HG02852 (cell line): ENCODE data around the gene ARHGAP24.
"Not testable (repeated sequence)": the region's sequence is repeated elsewhere in the genome, so short reads cannot be mapped to it uniquely, and the experiment has no call there.

ENCODE experiments used
- ATAC-seq: cut with Tn5 transposase; IDR thresholded peaks from one replicate; pipeline ENCODE4 v1.9.1; 2021; ENCODE audit warnings: mild to moderate bottlenecking, moderate library complexity; ENCODE audit not compliant: unreplicated experiment

ARHGAP24 gene

GRCh38 chr4:85515701-85516100 lies 40.8 kb downstream of the ARHGAP24 start:
- ATAC-seq = no peak

- ATAC-seq = not testable (repeated sequence)
Observed at GRCh38 chr4:85518526-85518925, 43.6 kb downstream of the ARHGAP24 start.

GRCh38 chr4:85520765-85521749 lies 46.1 kb downstream of the ARHGAP24 start:
- ATAC-seq = peak; percentile 48

- ATAC-seq = peak; percentile 66
Observed at GRCh38 chr4:85522277-85522676, 47.3 kb downstream of the ARHGAP24 start.

- no peak for ATAC-seq
Observed at GRCh38 chr4:85522836-85523235, 47.9 kb downstream of the ARHGAP24 start.

- no peak for ATAC-seq
Observed at GRCh38 chr4:85527815-85528214, 52.9 kb downstream of the ARHGAP24 start.

- ATAC-seq = no peak
Observed at GRCh38 chr4:85531560-85532341, 56.8 kb downstream of the ARHGAP24 start.

- no peak for ATAC-seq
Observed at GRCh38 chr4:85534120-85534519, 59.2 kb downstream of the ARHGAP24 start.

GRCh38 chr4:85543832-85544231 lies 68.9 kb downstream of the ARHGAP24 start:
- no peak for ATAC-seq

GRCh38 chr4:85544751-85545150 lies 69.8 kb downstream of the ARHGAP24 start:
- no peak for ATAC-seq

GRCh38 chr4:85548116-85548515 lies 73.2 kb downstream of the ARHGAP24 start:
- no peak for ATAC-seq

- no peak for ATAC-seq
Observed at GRCh38 chr4:85548841-85549240, 73.9 kb downstream of the ARHGAP24 start.

GRCh38 chr4:85555206-85555605 lies 80.3 kb downstream of the ARHGAP24 start:
- ATAC-seq = peak; percentile 33

- ATAC-seq = peak; percentile 48
Observed at GRCh38 chr4:85556283-85556682, 81.3 kb downstream of the ARHGAP24 start.

- peak; percentile 89 for ATAC-seq
Observed at GRCh38 chr4:85557016-85557901, 82.3 kb downstream of the ARHGAP24 start.

GRCh38 chr4:85565761-85566480 lies 91.0 kb downstream of the ARHGAP24 start:
- no peak for ATAC-seq

- ATAC-seq = peak; percentile 70
Observed at GRCh38 chr4:85569730-85570299, 94.9 kb downstream of the ARHGAP24 start.

GRCh38 chr4:85570388-85570787 lies 95.4 kb downstream of the ARHGAP24 start:
- no peak for ATAC-seq

- ATAC-seq = no peak
Observed at GRCh38 chr4:85571008-85571407, 96.1 kb downstream of the ARHGAP24 start.

- ATAC-seq = no peak
Observed at GRCh38 chr4:85573270-85573669, 98.3 kb downstream of the ARHGAP24 start.
